Measurements from ENCODE around the gene KCNQ1.

Gene KCNQ1

GRCh38 chr11:2653198-2653551, 208.4 kb downstream of the KCNQ1 start:
- no peak for DNase-seq (ENCODE audit: low read depth)

DNA sequence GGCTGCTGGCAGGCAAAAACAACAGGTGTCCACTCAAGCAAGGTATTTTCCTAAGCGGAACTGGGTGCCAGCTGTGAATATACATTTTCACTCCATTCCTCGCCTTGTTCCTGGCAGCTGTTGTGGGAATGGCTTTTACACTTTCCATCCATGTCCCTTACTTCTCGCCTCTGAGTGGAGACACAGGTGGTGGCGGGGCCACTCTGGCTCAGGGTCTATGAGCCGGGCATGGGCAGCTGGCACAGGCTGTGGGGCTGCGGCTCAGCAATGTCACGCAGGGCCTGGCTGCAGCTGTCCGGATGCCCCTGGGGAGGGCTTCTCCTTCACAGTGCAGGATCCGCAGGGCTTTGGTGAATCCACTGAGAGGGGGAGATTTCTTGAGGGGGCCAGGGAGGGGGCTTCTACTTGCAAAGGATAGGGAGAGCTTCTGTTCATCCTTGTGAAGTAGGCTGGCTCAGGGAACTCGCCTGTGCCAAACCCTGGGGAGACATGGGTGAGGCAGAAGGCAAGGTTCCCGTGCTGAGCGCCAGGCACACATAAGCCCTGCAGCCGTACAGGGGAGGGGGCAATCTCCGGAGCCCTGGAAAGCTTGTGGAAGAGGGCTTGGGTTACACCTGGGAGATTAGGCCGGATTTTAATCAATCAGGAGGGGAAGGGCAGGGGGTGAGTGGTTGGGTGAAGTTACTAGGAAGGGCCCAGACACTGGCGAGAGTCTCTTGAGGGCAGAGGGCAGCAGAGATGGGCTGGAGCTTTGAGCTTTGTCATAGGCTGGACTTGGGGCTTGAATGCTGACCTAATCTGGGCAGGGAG, 209.3 kb downstream of the KCNQ1 start:
- no peak for DNase-seq (ENCODE audit: low read depth)

GRCh38 chr11:2655016-2655719, 210.4 kb downstream of the KCNQ1 start:
- DNase-seq (ENCODE audit: low read depth) = no peak

DNA sequence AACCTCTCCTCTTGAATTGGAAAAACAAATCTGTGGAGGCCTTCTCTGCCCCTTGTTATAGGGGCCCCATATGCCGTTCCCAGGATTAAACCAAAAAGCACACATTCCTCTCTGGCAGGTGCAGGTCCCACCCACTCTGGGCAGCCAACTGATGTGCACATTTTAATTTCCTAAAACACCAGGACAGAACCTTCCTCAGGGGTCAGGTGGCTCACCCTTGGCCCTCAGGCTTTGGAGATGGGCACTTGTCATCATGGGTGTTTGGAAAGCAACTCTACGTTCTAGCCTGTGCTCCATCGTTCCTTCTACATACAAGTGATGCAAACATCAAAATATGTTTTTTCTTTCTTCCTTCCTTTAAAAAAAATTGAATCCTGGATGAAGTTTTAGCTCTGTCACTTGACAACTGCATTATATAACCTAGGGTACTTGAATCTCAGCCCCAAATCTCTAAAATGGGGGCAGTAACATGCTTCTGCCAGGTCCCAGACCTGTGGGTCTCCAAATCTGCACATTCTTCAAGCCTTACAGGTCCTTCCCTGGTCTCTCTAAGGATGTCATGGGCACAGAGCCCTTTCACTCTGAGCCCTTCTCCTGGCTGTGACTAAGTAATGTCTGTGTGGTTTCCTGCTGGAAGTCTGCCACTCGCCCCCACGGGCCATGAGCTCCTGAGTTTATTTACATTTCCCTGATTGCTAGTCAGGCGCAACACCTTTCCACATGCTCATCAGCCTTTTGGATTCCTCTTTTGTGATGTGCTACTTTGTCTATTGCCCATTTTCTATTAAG, 211.2 kb downstream of the KCNQ1 start:
- no peak for DNase-seq (ENCODE audit: low read depth)

DNA sequence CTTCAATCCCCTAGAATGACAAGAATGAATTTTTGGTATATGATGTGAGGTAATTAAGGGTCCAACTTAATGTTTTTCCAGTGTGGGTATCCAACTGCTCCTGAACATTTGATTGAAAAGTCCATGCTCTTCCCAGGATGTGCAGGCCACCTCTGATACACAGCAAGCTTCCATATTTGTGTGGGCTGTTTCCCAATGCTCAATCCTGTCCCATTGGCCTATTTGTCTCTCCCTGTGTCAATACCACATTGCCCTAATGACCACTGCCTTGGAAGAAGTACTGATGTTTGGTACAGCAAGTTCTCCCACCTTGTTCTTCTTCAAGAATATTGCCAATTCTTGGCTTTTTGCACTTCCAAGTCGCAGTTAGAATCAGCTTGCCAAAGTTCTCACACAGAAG, 212.1 kb downstream of the KCNQ1 start:
- no peak for DNase-seq (ENCODE audit: low read depth)

GRCh38 chr11:2657697-2658284, 213.0 kb downstream of the KCNQ1 start:
- DNase-seq (ENCODE audit: low read depth) = no peak

GRCh38 chr11:2660357-2660939, 215.6 kb downstream of the KCNQ1 start:
- DNase-seq (ENCODE audit: low read depth) = no peak

DNA sequence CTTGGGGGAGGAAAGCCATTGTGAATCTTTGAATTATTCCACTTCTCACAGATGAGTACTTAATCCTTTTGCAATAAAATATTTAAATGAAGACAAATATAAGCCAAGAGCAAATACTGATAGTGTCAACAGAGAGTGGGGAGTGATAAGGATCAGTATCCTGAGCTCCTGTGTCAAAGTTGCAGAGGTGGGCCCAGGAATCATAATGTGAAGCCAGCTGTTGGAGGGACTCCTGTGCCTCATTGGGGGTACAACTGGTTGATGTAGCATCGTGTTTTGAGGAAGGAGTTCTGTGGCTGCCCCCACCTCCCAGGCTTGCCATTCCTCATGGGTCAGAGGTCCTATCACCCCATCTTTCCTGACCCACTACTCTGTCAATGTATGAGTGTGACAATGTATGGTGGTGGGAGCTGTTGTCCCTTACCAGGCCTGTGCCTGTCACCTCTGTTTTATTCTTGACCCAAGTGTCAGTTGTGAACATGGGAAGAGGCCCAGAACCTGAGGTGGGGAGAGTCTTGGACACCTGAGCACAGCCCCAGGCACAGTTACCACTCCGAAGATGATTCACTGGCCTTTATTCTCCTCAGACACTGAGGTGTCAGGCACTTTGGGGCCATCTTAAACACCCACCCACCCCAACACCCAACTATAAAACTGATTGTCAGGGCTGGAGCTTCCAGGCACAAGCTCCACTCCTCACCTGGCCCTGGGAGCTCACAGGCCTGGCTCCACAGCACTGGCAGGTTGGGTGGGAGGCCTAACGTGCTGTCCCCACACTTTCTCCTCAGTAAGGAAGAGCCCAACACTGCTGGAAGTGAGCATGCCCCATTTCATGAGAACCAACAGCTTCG, 216.6 kb downstream of the KCNQ1 start:
- DNase-seq (ENCODE audit: low read depth) = no peak

GRCh38 chr11:2662024-2662312, 217.2 kb downstream of the KCNQ1 start:
- DNase-seq (ENCODE audit: low read depth) = no peak

GRCh38 chr11:2662430-2663299, 217.9 kb downstream of the KCNQ1 start:
- DNase-seq (ENCODE audit: low read depth) = no peak

GRCh38 chr11:2663506-2663905, 218.7 kb downstream of the KCNQ1 start:
- DNase-seq (ENCODE audit: low read depth) = no peak

DNA sequence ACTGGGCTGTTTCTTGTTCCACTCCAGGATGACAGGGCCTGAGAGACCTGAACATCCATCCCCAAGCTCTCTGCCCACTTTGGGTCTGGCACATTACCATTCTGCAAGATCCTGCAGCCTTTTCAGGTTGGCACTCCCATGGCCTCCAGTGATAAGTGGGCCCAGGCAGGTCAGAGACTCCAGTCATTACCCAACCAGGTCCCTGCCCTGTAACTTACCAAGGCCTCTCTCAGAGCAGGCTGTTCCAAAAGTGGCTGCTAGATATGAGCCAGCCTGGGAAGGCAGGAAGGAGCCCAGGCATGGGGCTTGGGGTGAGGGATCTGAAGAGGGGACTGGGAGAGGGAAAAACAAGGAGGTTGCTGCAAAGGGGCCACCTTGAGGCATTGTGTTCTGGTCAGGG, 219.1 kb downstream of the KCNQ1 start:
- DNase-seq (ENCODE audit: low read depth) = no peak

DNA sequence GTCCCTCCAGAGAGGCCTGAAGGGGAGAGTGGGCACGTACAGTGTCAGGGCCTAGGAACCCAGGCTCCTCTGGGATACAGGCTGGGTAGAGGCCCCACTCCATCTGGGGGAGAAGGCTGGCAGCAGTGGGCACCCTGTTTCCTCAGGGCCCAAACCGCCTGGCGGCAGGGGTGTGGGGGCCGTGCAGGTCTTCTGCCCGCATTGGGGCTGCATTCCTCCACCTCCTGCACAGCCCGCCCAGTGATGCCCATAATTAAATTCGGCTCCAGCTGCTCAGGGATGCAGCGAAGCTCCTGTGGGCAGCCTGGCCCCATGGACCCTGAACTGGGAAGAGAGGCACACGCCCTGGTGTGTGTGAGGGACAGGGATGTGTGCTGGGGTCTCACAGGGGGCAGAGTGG, 219.6 kb downstream of the KCNQ1 start:
- DNase-seq (ENCODE audit: low read depth) = no peak

DNA sequence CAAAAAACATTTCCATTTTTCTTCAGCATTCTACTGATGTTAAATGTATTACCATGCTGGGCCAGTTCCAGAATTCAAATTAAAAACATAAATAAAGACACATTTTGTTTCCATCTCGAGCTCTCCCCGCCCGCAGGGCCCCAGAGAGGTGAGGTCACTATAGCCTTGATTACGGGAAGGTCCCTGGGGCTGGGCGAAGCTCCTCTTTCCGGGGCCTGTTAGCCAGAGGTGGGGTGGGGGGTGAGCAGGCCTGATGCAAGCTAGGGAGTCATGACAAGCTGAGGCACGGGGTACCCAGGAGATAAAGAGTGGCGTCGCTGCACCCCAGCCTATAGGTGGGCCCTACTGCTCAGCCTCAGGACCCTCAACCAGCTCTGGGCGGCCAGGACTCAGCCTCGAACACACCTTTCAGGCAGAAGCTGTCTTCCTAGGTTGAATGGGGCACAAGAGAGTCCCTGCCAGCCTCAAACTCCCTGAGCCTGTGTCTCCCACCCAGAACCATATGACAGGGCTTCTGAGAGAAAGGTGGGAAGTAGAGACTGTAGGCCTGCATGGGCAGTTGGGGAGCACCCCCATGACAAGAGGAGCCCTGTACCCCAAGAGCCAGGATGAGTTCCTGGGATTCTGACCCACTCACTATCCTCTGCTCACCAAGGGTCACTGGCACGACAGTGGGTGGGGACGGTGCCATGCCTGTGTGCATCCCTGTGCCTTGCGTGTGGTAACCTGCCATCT, 220.2 kb downstream of the KCNQ1 start:
- DNase-seq (ENCODE audit: low read depth) = no peak

DNA sequence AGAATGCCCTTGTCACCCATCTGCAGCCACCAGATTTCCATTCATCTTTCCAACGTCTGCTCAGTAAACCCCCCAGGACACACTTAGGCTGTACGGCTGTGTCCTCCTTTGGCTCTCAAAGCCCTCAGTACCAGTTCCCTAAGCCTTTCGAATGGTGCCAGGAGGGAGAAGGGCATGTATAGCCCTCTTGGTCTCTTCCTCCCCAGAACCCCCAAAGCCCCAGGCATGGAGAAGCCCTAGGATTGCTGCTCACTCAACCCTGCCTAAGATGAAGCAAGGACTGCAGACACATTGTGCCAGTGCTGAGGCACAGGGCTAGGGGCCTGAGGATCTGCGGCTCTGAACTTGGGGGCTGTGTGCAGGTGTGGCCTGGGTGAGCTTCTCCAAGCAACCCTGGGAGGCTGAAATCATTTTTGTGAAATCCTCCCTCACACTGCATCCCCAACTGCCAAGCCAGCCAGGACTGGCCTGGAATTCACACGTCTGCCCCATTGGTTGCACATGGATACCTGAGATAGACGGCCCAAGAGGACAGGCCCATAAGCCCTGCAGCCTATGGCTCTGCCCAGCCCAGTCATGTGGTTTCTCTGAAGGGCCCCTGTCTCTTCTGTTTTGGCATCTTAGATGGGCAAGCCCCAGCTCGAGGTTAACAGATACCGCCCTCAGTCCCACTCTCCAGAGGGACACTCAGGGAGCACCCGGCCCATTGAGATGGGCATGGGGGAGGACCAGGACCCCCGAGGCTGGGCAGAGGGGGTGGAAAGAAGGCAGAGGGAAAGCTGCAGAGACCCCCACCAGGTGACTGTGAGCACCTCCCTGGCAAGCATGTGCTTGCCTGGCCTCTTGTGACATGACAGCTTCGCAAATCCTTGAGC, 221.0 kb downstream of the KCNQ1 start:
- DNase-seq (ENCODE audit: low read depth) = no peak

GRCh38 chr11:2666401-2666741, 221.6 kb downstream of the KCNQ1 start:
- no peak for DNase-seq (ENCODE audit: low read depth)

DNA sequence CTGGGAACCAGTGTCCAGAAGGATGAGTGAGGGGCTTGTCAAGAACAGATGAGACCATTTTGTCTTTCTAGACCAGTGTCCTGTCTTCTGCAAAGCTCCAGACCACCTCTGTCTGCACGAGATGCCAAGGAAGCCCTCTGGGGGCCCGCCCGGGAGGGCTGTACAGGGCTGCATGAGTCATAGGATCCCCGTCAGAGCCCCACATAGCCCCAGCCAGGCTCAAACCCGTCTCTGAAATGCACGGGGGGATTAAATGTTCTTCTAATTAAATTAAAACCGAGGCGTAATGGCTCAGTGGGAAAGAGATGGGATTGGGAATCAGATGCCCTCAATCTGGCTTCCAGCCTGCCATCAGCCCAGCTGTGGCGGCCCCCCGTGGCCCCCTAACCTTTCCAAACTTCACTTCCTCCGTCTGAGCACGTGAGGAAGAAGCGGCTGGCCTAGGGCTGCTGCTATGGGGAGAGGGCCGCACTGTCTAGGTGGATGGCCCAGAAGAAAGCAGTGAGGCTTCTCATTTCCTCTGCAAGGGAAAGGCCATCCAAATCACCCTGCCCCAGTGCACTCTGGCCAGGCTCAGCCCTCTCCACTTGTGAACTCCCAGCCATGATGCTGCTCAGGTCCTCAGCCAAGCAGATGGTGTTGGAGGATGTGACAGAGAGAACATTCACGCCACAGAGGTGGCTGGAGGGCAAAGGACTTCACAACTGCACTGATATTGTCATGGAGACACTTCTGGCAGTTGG, 222.2 kb downstream of the KCNQ1 start:
- DNase-seq (ENCODE audit: low read depth) = no peak

GRCh38 chr11:2667940-2668339, 223.1 kb downstream of the KCNQ1 start:
- no peak for DNase-seq (ENCODE audit: low read depth)

All from T-helper 22 cell (primary cell).